CD4-positive, alpha-beta T cell treated with Interleukin-4 for 4 hours (primary cell): Measurements from ENCODE around the gene PPP2R5A.
"Not testable (repeated sequence)": the region's sequence is repeated elsewhere in the genome, so short reads cannot be mapped to it uniquely, and the experiment has no call there.

Source experiments
- DNase-seq: peaks from one replicate; pipeline ENCODE4 v3.0.0-alpha.2; 2020

Gene PPP2R5A

GRCh38 chr1:212364985-212365384, 79.8 kb downstream of the PPP2R5A start:
- no peak for DNase-seq

GRCh38 chr1:212366901-212367300, 81.7 kb downstream of the PPP2R5A start:
- no peak for DNase-seq

GRCh38 chr1:212367474-212368072, 82.4 kb downstream of the PPP2R5A start:
- DNase-seq: no peak

GRCh38 chr1:212368073-212368484, 82.9 kb downstream of the PPP2R5A start:
- peak; percentile 69 for DNase-seq

GRCh38 chr1:212375986-212376385, 90.8 kb downstream of the PPP2R5A start:
- no peak for DNase-seq

GRCh38 chr1:212377644-212378043, 92.4 kb downstream of the PPP2R5A start:
- no peak for DNase-seq

- DNase-seq: no peak
These were observed 94.2 kb downstream of the PPP2R5A start for GRCh38 chr1:212379366-212379765.

- no peak for DNase-seq
These were observed 96.3 kb downstream of the PPP2R5A start for GRCh38 chr1:212381397-212382035.

GRCh38 chr1:212386029-212386428, 100.8 kb downstream of the PPP2R5A start:
- no peak for DNase-seq

- no peak for DNase-seq
These were observed 103.9 kb downstream of the PPP2R5A start for GRCh38 chr1:212388985-212389716.

- not testable (repeated sequence) for DNase-seq
These were observed 110.6 kb downstream of the PPP2R5A start for GRCh38 chr1:212395678-212396437.

- DNase-seq: no peak
These were observed 111.4 kb downstream of the PPP2R5A start for GRCh38 chr1:212396638-212397037.

GRCh38 chr1:212397171-212397570, 112.0 kb downstream of the PPP2R5A start:
- no peak for DNase-seq

- DNase-seq: no peak
These were observed 115.8 kb downstream of the PPP2R5A start for GRCh38 chr1:212401042-212401441.

GRCh38 chr1:212401838-212402582, 116.8 kb downstream of the PPP2R5A start:
- no peak for DNase-seq

- DNase-seq: no peak
These were observed 117.6 kb downstream of the PPP2R5A start for GRCh38 chr1:212402666-212403321.

GRCh38 chr1:212410231-212410820, 125.1 kb downstream of the PPP2R5A start:
- DNase-seq: no peak
